Adrenal gland (tissue), 12 donors: Measurements from ENCODE around the gene AFF1. TPM values are rescaled to one million over a fixed set of nuclear protein-coding genes. Genes with fewer than 3 reads are reported as not detected.

Source experiments
- DNase-seq, 7 donors: peaks; one replicate each; pipeline ENCODE4 v3.0.0-alpha.2; 2019 to 2020
- H3K27ac ChIP-seq, 5 donors: fragments of 200-600 bp; sonication (generic) in 4 of 5; 1 replicate in 3 of 5; 2 replicates in 2 of 5; pipeline versions ENCODE4 v1.5.1 to v1.8.0; 2016 to 2020; ENCODE audit warnings: mild to moderate bottlenecking in 1 of 5
- H3K27me3 ChIP-seq: fragments of 200-600 bp; 2 replicates; pipeline ENCODE4 v1.8.0; 2021
- H3K36me3 ChIP-seq, 2 donors: fragments of 200-600 bp; replicated peaks in 1 of 2; 1 replicate in 1 of 2; 2 replicates in 1 of 2; pipeline versions ENCODE4 v1.5.1 to v1.8.0; 2018 to 2022
- H3K4me1 ChIP-seq, 2 donors: fragments of 200-600 bp; replicated peaks in 1 of 2; 1 replicate in 1 of 2; 2 replicates in 1 of 2; pipeline versions ENCODE4 v1.5.1 to v1.8.0; 2018 to 2021
- H3K4me3 ChIP-seq, 4 donors: fragments of 200-600 bp; sonication (generic) in 3 of 4; one replicate each; pipeline ENCODE4 v1.5.1; 2016 to 2018
- H3K9me3 ChIP-seq, 3 donors: fragments of 200-600 bp; sonication (generic) in 1 of 3; replicated peaks in 1 of 3; 1 replicate in 2 of 3; 2 replicates in 1 of 3; pipeline versions ENCODE4 v1.5.1 to v1.8.0; 2016 to 2021
- CTCF ChIP-seq, 6 experiments: fragments of 450-650 bp in 4 of 6; fragments of 200-600 bp in 2 of 6; sonication (generic) in 1 of 6; IDR thresholded peaks; 1 replicate in 5 of 6; 2 replicates in 1 of 6; pipeline versions ENCODE4 v1.5.1 to v1.8.0; 2016 to 2021; ENCODE audit warnings: antibody characterized with exemption in 6 of 6, mild to moderate bottlenecking in 2 of 6, moderate library complexity in 1 of 6
- POLR2A ChIP-seq, 2 donors: fragments of 450-650 bp; IDR thresholded peaks; one replicate each; pipeline ENCODE4 v1.6.1; 2017; ENCODE audit warnings: antibody characterized with exemption in 2 of 2, mild to moderate bottlenecking in 2 of 2, moderate library complexity in 1 of 2
- WGBS, 4 donors: extraction: QIAGEN DNeasy Blood & Tissue Kit in 2 of 4; methylation state at CpG; one replicate each; pipeline versions ENCODE4 v1.1.5 to v1.1.7; 2013 to 2017; 5-methylcytosine and 5-hydroxymethylcytosine counted together
- intact Hi-C, 2 donors: fragments of 100-400 bp; cut with DNase I; formaldehyde crosslinking; loops; one replicate each; pipeline versions ENCODE4 v1.14.1 to v1.15.0; 2022 to 2023
- polyA plus RNA-seq, 3 donors: library from polyadenylated mRNA; stranded (reverse); fragments of 200-250 nt in 2 of 3; fragments of 350-450 nt in 1 of 3; fragmentation: Illumina TruSeq in 1 of 3; extraction: RNeasy Lipid Tissue Mini Kit (QIAGEN cat#74804) in 1 of 3; gene quantifications; one replicate each; pipeline ENCODE4 v1.2.3, GENCODE V29; 2013 to 2014
- total RNA-seq, 9 donors: library from RNA; depleted of rRNA in 4 of 9; stranded (reverse); fragments of >200 nt in 4 of 9; fragments of 120-200 nt in 1 of 9; fragmentation: NEBNext Ultra II Directional in 1 of 9; extraction: Animal tissue kit (Norgen Biotek cat#: 25700) in 1 of 9; gene quantifications; one replicate each; pipeline versions ENCODE4 v1.1.0 to v1.2.4, GENCODE V29; 2013 to 2023
- donor health status: healthy with polysubstance abuse.
- donor health status: Bipolar disorder and iron deficiency.
- donor health status: DM: yes; HTN: yes; CAD: no.
- donor health status: DM: no; HTN: no; CAD: no.
- donor health status: DM: no; HTN: no; CAD: no.
- donor health status: DM: yes; HTN: yes; CAD: no.

Gene AFF1
- total and polyA plus RNA-seq, 12 donors: 9.9 to 109 (median 52.3) TPM

GRCh38 chr4:86970447-86971354, 35.9 kb downstream of the AFF1 start:
- no peaks in the 10 kb centered on the region for H3K36me3 ChIP-seq
- H3K27me3 ChIP-seq: no peaks in the 10 kb centered on the region
- no peak for TF ChIP-seq POLR2A (IDR thresholded peaks at IDR 0.05)
- TF ChIP-seq CTCF (IDR thresholded peaks at IDR 0.05): no peak
- peaks cover 20 to 35% of the 10 kb centered on the region in 2 donors for H3K4me1 ChIP-seq
- intact Hi-C loops: no loop called here
- peak in 1 of 7 donors; percentile 16 for DNase-seq
- 67 to 75% (median 71%) methylated on average over 8 of the region's 8 CpGs for WGBS, 4 donors
- H3K27ac ChIP-seq: peak overlapping the region in 1 of 5 donors; percentile 6
- H3K9me3 ChIP-seq: no peaks in the 10 kb centered on the region
- H3K4me3 ChIP-seq: no peak overlapping the region

DNA sequence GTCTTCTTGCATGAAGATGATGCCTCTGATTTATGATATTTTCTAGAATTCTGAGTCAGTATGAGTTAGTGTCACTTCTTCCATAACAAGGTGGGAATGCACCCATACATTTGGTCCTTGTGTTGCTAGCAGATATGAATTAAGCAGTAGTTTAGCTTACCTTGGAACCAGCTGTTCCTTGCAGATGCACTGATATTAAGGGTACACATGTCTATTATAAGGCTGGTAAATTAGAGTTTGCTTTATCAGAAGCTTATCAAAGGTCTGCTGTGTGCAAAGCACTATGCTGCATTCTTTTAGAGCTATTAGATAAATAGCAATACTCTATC, 36.5 kb downstream of the AFF1 start:
- Histone ChIP-seq H3K27ac (peak overlapping the region in 1 of 5 donors; percentile 6), H3K4me3 (no peak overlapping the region), H3K27me3 (no peaks in the 10 kb centered on the region), H3K9me3 (no peaks in the 10 kb centered on the region), H3K4me1 (peaks cover 20 to 34% of the 10 kb centered on the region in 2 donors), H3K36me3 (no peaks in the 10 kb centered on the region)
- intact Hi-C loops: no loop called here
- no peak for DNase-seq
- TF ChIP-seq CTCF (IDR thresholded peaks at IDR 0.05) (no peak), POLR2A (IDR thresholded peaks at IDR 0.05) (no peak)

DNA sequence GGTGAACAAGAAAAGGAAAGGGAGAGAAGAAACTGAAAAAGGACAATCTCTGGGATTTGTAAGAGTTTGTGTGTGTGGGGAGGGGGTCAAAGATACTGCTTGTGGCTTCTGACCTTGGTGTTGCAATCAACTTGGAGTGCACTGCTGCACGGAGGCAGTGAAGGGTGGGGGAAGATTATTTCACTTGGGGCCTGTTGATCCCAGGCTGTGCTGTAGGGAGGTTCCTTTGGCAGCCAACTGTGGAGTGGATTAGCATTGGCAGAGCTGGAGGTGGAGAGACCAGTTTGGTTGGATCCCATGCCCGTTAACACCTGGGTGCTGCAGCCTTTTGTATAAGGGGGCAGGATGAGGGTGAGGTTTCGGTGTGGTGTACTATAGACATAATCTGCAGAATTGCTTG, 38.2 kb downstream of the AFF1 start:
- TF ChIP-seq CTCF (IDR thresholded peaks at IDR 0.05) (no peak), POLR2A (IDR thresholded peaks at IDR 0.05) (no peak)
- Histone ChIP-seq H3K4me1 (peaks cover 20 to 34% of the 10 kb centered on the region in 2 donors), H3K27ac (peak overlapping the region in 1 of 5 donors; percentile 14), H3K9me3 (no peaks in the 10 kb centered on the region), H3K4me3 (no peak overlapping the region), H3K36me3 (no peaks in the 10 kb centered on the region), H3K27me3 (no peaks in the 10 kb centered on the region)
- intact Hi-C loops: no loop called here
- DNase-seq: peak in 5 of 7 donors; percentile 43 to 61 (median 45)
- WGBS, 4 donors: 56 to 66% (median 62%) methylated on average over 3 of the region's 3 CpGs

- H3K36me3 ChIP-seq: no peaks in the 10 kb centered on the region
These were observed 38.9 kb downstream of the AFF1 start for GRCh38 chr4:86973668-86974067.

More at GRCh38 chr4:86973668-86974067, 38.9 kb downstream of the AFF1 start:
- Histone ChIP-seq H3K4me3 (no peak overlapping the region), H3K9me3 (no peaks in the 10 kb centered on the region), H3K27me3 (no peaks in the 10 kb centered on the region), H3K4me1 (peaks cover 20 to 32% of the 10 kb centered on the region in 2 donors), H3K27ac (no peak overlapping the region)
- 69 to 76% (median 73%) methylated on average over 4 of the region's 4 CpGs for WGBS, 4 donors
- intact Hi-C loops: no loop called here
- no peak for TF ChIP-seq CTCF (IDR thresholded peaks at IDR 0.05)
- no peak for TF ChIP-seq POLR2A (IDR thresholded peaks at IDR 0.05)
- DNase-seq: no peak
